Upper lobe of right lung (tissue), 1 donor: Measurements from ENCODE around the gene PLEKHO2. TPM values are rescaled to one million over a fixed set of nuclear protein-coding genes. Genes with fewer than 3 reads are reported as not detected.

Experiments
- ATAC-seq: fragments of 200-7000 bp; cut with Tn5 transposase; one replicate; pipeline ENCODE4 v1.9.1; 2020; ENCODE audit warnings: mild to moderate bottlenecking, moderate library complexity
- DNase-seq: peaks from one replicate; pipeline ENCODE4 v3.0.0-alpha.2; 2020
- H3K27ac ChIP-seq: fragments of 200-600 bp; one replicate; pipeline ENCODE4 v1.8.0; 2022
- H3K27me3 ChIP-seq: fragments of 200-600 bp; one replicate; pipeline ENCODE4 v1.8.0; 2022; ENCODE audit warnings: mild to moderate bottlenecking
- H3K36me3 ChIP-seq: fragments of 200-600 bp; one replicate; pipeline ENCODE4 v1.8.0; 2022
- H3K4me1 ChIP-seq: fragments of 200-600 bp; one replicate; pipeline ENCODE4 v1.8.0; 2022
- H3K4me3 ChIP-seq: fragments of 200-600 bp; one replicate; pipeline ENCODE4 v1.8.0; 2022; ENCODE audit warnings: mild to moderate bottlenecking
- H3K9me3 ChIP-seq: fragments of 200-600 bp; one replicate; pipeline ENCODE4 v1.8.0; 2022
- CTCF ChIP-seq: fragments of 200-600 bp; IDR thresholded peaks from one replicate; pipeline ENCODE4 v1.8.0; 2022; ENCODE audit warnings: antibody characterized with exemption
- intact Hi-C: fragments of 100-400 bp; cut with DNase I; formaldehyde crosslinking; loops from one replicate; pipeline ENCODE4 v1.11.0; 2022
- total RNA-seq: library from RNA; stranded (reverse); fragmentation: NEBNext Ultra II Directional; extraction: Animal tissue kit (Norgen Biotek cat#: 25700); gene quantifications from one replicate; pipeline ENCODE4 v1.2.1, GENCODE V29; 2021
- donor health status: DM: no; HTN: yes; CAD: no; lungs with severe emphysema.

The PLEKHO2 gene
- total RNA-seq, 1 donor from 2014 or later, result 62.8 TPM

DNA sequence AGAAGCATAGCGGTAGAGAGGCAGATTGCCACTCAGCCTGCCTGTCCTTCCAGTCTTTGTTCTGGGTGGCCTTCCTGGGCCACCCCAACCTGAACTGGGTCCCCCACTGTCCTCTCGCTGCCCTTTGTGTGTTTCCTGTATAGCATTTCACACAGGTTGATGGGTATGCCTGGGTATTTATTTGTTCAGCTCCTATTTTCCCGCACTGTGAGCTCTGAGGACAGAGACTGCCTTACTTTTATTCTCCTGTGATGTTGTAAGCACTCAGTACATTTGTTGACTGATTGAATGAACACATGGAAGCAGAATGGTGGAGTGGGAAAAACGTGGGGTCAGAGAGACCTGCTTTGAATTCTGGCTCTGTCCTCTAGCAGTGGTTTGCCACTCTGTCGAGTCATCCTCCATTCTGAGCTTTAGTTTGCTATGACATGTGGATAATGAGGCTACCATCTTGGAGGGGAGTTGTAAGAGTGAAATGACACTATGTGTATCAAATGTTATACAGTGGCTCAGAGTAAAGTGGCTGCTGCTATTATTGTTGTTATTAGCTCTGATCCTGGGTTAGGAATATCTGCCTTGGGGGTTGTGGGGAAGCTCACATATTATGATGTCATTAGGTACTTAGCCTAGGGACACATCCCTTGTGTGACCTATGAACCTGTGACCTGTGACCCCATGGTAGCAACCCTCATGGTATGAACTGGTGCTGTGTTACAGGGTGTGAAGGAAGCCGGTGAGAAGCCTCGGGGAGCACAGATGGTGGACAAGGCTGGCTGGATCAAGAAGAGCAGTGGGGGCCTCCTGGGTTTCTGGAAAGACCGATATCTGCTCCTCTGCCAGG, 6.4 kb downstream of the PLEKHO2 start:
- Histone ChIP-seq H3K36me3 (peaks cover 45% of the 10 kb centered on the region), H3K4me3 (no peak overlapping the region), H3K9me3 (no peaks in the 10 kb centered on the region), H3K27ac (peak overlapping the region; percentile 51), H3K4me1 (peaks cover 67% of the 10 kb centered on the region), H3K27me3 (no peaks in the 10 kb centered on the region)
- ATAC-seq, result no peak
- intact Hi-C loops, result no loop called here
- no peak for TF ChIP-seq CTCF
- no peak for DNase-seq

DNA sequence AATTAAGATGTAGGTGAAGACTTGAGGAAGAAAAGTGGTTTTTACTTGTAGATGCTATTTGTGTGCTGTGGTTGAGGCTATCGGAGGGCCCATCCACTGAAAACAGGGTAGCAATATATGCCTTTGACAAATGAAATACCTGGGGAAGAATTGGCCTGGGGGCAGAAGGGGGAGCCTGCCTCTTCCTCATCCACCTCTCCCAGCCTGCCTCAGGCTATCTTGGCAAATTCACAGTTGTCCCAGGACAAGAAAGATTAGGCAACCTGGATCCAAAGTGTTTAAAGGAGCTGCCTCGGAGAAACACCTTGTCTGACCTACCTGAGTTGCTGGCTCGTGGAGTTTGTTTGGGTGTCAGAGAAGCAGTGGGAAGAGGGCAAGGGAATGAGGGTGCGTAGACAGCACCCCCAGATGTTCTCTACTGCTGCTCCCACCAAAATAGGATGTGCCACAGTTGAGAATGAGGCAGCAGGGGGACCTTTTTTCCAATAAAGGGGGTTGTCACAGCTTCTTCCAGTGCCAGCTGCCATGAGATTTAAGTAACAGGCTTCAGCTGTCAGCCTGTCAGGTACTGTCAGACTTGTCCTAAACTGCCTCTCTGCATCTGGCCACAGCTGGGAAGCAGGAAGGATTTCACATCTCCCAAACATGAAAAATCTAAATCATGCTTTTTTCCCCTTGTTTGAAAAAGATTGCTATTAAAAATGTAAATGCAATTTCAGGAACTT, 9.2 kb downstream of the PLEKHO2 start:
- Histone ChIP-seq H3K27ac (peak overlapping the region; percentile 43), H3K4me3 (no peak overlapping the region), H3K4me1 (peaks cover 87% of the 10 kb centered on the region), H3K36me3 (peaks cover 70% of the 10 kb centered on the region), H3K27me3 (no peaks in the 10 kb centered on the region), H3K9me3 (no peaks in the 10 kb centered on the region)
- ATAC-seq (no peak), DNase-seq (no peak)
- TF ChIP-seq CTCF, result no peak
- intact Hi-C loops, result loop anchor here (10.0 kb wide), 1 partner anchor 54 kb away; no protein-coding TSS in a partner anchor

DNA sequence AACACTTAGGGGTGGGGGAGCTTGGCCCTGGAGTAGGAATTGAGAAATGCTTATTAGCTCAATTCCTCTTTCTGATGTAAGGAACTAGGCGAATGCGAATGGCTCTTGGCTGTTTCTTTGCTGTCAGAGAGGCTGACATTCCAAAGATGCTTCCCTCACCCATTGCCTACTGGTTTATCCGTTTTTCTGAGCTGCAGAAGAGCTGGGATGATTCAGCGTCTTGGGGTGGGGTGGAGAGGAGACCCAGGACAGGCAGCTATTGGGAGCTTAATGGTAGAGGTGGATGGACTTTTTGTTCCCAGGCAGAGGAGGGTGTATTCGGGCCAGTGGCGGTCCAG, 9.8 kb downstream of the PLEKHO2 start:
- Histone ChIP-seq H3K27me3 (no peaks in the 10 kb centered on the region), H3K9me3 (no peaks in the 10 kb centered on the region), H3K4me3 (no peak overlapping the region), H3K27ac (peak overlapping the region; percentile 70), H3K36me3 (peaks cover 75% of the 10 kb centered on the region), H3K4me1 (peaks cover 87% of the 10 kb centered on the region)
- peak; percentile 68 for ATAC-seq
- intact Hi-C loops, result loop anchor here (10.0 kb wide), 1 partner anchor 53 kb away; no protein-coding TSS in a partner anchor
- no peak for TF ChIP-seq CTCF
- no peak for DNase-seq

- no peak overlapping the region for H3K4me3 ChIP-seq
- TF ChIP-seq CTCF, result no peak
- peaks cover 94% of the 10 kb centered on the region for H3K4me1 ChIP-seq
- H3K27ac ChIP-seq, result peak overlapping the region; percentile 70
- DNase-seq (no peak), ATAC-seq (no peak)
- no peaks in the 10 kb centered on the region for H3K9me3 ChIP-seq
- intact Hi-C loops, result loop anchor here (10.0 kb wide), 1 partner anchor 51 kb away; no protein-coding TSS in a partner anchor
- no peaks in the 10 kb centered on the region for H3K27me3 ChIP-seq
- peaks cover 65% of the 10 kb centered on the region for H3K36me3 ChIP-seq
These were observed 12.3 kb downstream of the PLEKHO2 start for GRCh38 chr15:64854041-64854440.

- peak overlapping the region; percentile 70 for H3K27ac ChIP-seq
- peaks cover 99% of the 10 kb centered on the region for H3K4me1 ChIP-seq
- DNase-seq (no peak), ATAC-seq (no peak)
- H3K9me3 ChIP-seq, result no peaks in the 10 kb centered on the region
- H3K27me3 ChIP-seq, result no peaks in the 10 kb centered on the region
- intact Hi-C loops, result loop anchor here (10.0 kb wide), 1 partner anchor 50 kb away; no protein-coding TSS in a partner anchor
- TF ChIP-seq CTCF, result no peak
- no peak overlapping the region for H3K4me3 ChIP-seq
- peaks cover 65% of the 10 kb centered on the region for H3K36me3 ChIP-seq
These were observed 12.8 kb downstream of the PLEKHO2 start for GRCh38 chr15:64854526-64854925.
